Esophagus squamous epithelium (tissue), 4 donors: ENCODE results near the gene SAMD5.

Source experiments
- CTCF ChIP-seq, 6 experiments: fragments of 450-650 bp in 4 of 6; fragments of 200-600 bp in 2 of 6; sonication (generic) in 2 of 6; IDR thresholded peaks; one replicate each; pipeline ENCODE4 v1.5.1; 2016 to 2019; ENCODE audit warnings: antibody characterized with exemption in 6 of 6, mild to moderate bottlenecking in 4 of 6, moderate library complexity in 4 of 6
- POLR2A ChIP-seq, 4 donors: fragments of 450-650 bp; IDR thresholded peaks; one replicate each; pipeline ENCODE4 v1.6.1; 2017; ENCODE audit warnings: antibody characterized with exemption in 4 of 4, mild to moderate bottlenecking in 4 of 4, moderate library complexity in 3 of 4

- TF ChIP-seq CTCF (IDR thresholded peaks at IDR 0.05) (no peak), POLR2A (IDR thresholded peaks at IDR 0.05) (no peak)
These were observed 45.8 kb downstream of the SAMD5 start for GRCh38 chr6:147554281-147554680.
